Thyroid gland (tissue), 4 donors: ENCODE results near the gene RIPOR3.

Experiments
- CTCF ChIP-seq, 6 experiments: fragments of 200-600 bp in 3 of 6; fragments of 450-650 bp in 3 of 6; sonication (generic) in 3 of 6; IDR thresholded peaks; one replicate each; pipeline ENCODE4 v1.5.1; 2016 to 2019; ENCODE audit warnings: antibody characterized with exemption in 6 of 6, mild to moderate bottlenecking in 2 of 6, inconsistent platforms in 1 of 6, moderate library complexity in 1 of 6
- POLR2A ChIP-seq, 2 donors: fragments of 450-650 bp; IDR thresholded peaks; one replicate each; pipeline ENCODE4 v1.6.1; 2017; ENCODE audit warnings: antibody characterized with exemption in 2 of 2, mild to moderate bottlenecking in 2 of 2, moderate library complexity in 1 of 2

- no peak for TF ChIP-seq CTCF (IDR thresholded peaks at IDR 0.05)
- no peak for TF ChIP-seq POLR2A (IDR thresholded peaks at IDR 0.05)
These were observed 32.3 kb upstream of the RIPOR3 start for GRCh38 chr20:50723672-50724071.
